ENCODE data around the gene PANX2.

PANX2 gene

GRCh38 chr22:50216055-50216683, 45.6 kb downstream of the PANX2 start:
- no peak overlapping the region for H3K4me3 ChIP-seq (ENCODE audit: low read depth, low read length)
- DNase-seq (ENCODE audit: low read depth, low spot score): no peak
- POLR2A ChIA-PET: no interaction called here
- CTCF ChIA-PET: interaction anchor here (1.5 to 6.6 kb wide), 3 partner anchors 10 to 69 kb away, joined by 3 to 62 read pairs (median 15); no protein-coding TSS in a partner anchor
- TF ChIP-seq CTCF (IDR thresholded peaks at IDR 0.05; ENCODE audit: insufficient read depth, low read length, missing control alignments): no peak

GRCh38 chr22:50216684-50217520, 46.4 kb downstream of the PANX2 start:
- H3K4me3 ChIP-seq (ENCODE audit: low read depth, low read length): no peak overlapping the region
- DNase-seq (ENCODE audit: low read depth, low spot score): no peak
- POLR2A ChIA-PET: no interaction called here
- CTCF ChIA-PET: interaction anchor here (1.5 to 6.6 kb wide), 3 partner anchors 10 to 69 kb away, joined by 3 to 62 read pairs (median 15); no protein-coding TSS in a partner anchor
- no peak for TF ChIP-seq CTCF (IDR thresholded peaks at IDR 0.05; ENCODE audit: insufficient read depth, low read length, missing control alignments)

GRCh38 chr22:50217543-50218152, 47.1 kb downstream of the PANX2 start:
- ChIA-PET CTCF (interaction anchor here (1.3 kb wide), 1 partner anchor 8 kb away, joined by 3 read pairs; no protein-coding TSS in a partner anchor), POLR2A (no interaction called here)
- DNase-seq (ENCODE audit: low read depth, low spot score): no peak
- no peak overlapping the region for H3K4me3 ChIP-seq (ENCODE audit: low read depth, low read length)
- no peak for TF ChIP-seq CTCF (IDR thresholded peaks at IDR 0.05; ENCODE audit: insufficient read depth, low read length, missing control alignments)

- DNase-seq (ENCODE audit: low read depth, low spot score): no peak
- ChIA-PET CTCF (interaction anchor here (1.1 to 1.3 kb wide), 2 partner anchors 9 to 23 kb away, joined by 3 read pairs; no protein-coding TSS in a partner anchor), POLR2A (no interaction called here)
- H3K4me3 ChIP-seq (ENCODE audit: low read depth, low read length): no peak overlapping the region
- TF ChIP-seq CTCF (IDR thresholded peaks at IDR 0.05; ENCODE audit: insufficient read depth, low read length, missing control alignments): no peak
These were observed 47.8 kb downstream of the PANX2 start for GRCh38 chr22:50218153-50218995.

- TF ChIP-seq CTCF (IDR thresholded peaks at IDR 0.05; ENCODE audit: insufficient read depth, low read length, missing control alignments): no peak
- ChIA-PET POLR2A (no interaction called here), CTCF (interaction anchor here (1.1 kb wide), 1 partner anchor 22 kb away, joined by 3 read pairs; no protein-coding TSS in a partner anchor)
- H3K4me3 ChIP-seq (ENCODE audit: low read depth, low read length): no peak overlapping the region
- no peak for DNase-seq (ENCODE audit: low read depth, low spot score)
These were observed 48.6 kb downstream of the PANX2 start for GRCh38 chr22:50218996-50219727.

Measured in AG04449 (cell line).